Prostate gland (tissue), 2 donors: ENCODE measurements around the gene OTUB2. TPM values are rescaled to one million over a fixed set of nuclear protein-coding genes. Genes with fewer than 3 reads are reported as not detected.

ENCODE experiments used
- DNase-seq: peaks from one replicate; pipeline ENCODE4 v3.0.0-alpha.2; 2019; ENCODE audit warnings: low spot score
- H3K27ac ChIP-seq, 2 donors: fragments of 200-600 bp; sonication (generic); 2 replicates each; pipeline ENCODE4 v1.5.1; 2017 to 2019
- H3K27me3 ChIP-seq: fragments of 200-600 bp; sonication (generic); replicated peaks from 2 replicates; pipeline ENCODE4 v1.5.1; 2019; ENCODE audit not compliant: insufficient read depth
- H3K36me3 ChIP-seq, 2 donors: fragments of 200-600 bp; sonication (generic); 1 replicate in 1 of 2; 2 replicates in 1 of 2; pipeline versions ENCODE4 v1.5.1 to v1.8.1; 2017 to 2019
- H3K4me1 ChIP-seq: fragments of 200-600 bp; sonication (generic); replicated peaks from 2 replicates; pipeline ENCODE4 v1.5.1; 2019
- H3K4me3 ChIP-seq, 2 donors: fragments of 200-600 bp; sonication (generic); 2 replicates each; pipeline ENCODE4 v1.5.1; 2017 to 2019
- H3K9me3 ChIP-seq: fragments of 200-600 bp; sonication (generic); 2 replicates; pipeline ENCODE4 v1.5.1; 2017
- POLR2A ChIP-seq: fragments of 450-650 bp; IDR thresholded peaks from one replicate; pipeline ENCODE4 v1.6.1; 2016; ENCODE audit warnings: antibody characterized with exemption, mild to moderate bottlenecking
- POLR2AphosphoS5 ChIP-seq: sonication (generic); formaldehyde crosslinking; IDR thresholded peaks from one replicate; pipeline ENCODE4 v1.6.1; 2017; ENCODE audit warnings: antibody characterized with exemption
- WGBS: methylation state at CpG from one replicate; pipeline ENCODE4 v1.1.5; 2018; 5-methylcytosine and 5-hydroxymethylcytosine counted together
- intact Hi-C: fragments of 100-400 bp; cut with DNase I; formaldehyde crosslinking; loops from one replicate; pipeline ENCODE4 v1.14.2; 2022
- total RNA-seq, 2 donors: library from RNA; depleted of rRNA; stranded (reverse); fragments of >200 nt; gene quantifications; one replicate each; pipeline ENCODE4 v1.1.0, GENCODE V29; 2016
- TF ChIP-seq, protein P1 (sequence below), 4 experiments: fragments of 200-600 bp in 2 of 4; fragments of 450-650 bp in 2 of 4; sonication (generic) in 2 of 4; IDR thresholded peaks; 1 replicate in 3 of 4; 2 replicates in 1 of 4; pipeline ENCODE4 v1.5.1; 2016 to 2019; ENCODE audit warnings: antibody characterized with exemption in 4 of 4, mild to moderate bottlenecking in 2 of 4, moderate library complexity in 2 of 4

OTUB2 gene
- total RNA-seq, 2 donors from 2014 or later, result 1.5 to 3.0 TPM

DNA sequence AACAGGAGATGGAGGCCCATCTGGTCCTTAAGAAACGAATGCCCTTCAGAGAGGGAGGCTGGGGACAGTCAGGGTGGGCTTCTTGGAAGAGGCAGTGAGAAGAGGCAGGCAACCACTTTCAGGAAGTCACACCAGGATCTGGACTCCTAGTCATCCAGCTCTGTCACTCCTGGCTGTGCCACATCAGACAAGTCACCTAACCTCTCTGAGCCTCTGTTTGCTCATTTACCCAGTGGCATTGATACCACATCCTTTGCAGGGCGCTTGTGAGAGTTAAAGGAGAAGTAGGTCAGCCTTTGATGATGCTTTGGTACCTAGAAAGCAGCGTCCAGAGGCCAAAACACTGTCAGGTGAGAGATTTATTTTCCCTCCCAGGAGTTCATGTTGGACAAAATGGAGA is 17.9 kb upstream of the OTUB2 start:
- Histone ChIP-seq H3K27me3 (no peaks in the 10 kb centered on the region), H3K27ac (no peak overlapping the region), H3K4me1 (no peaks in the 10 kb centered on the region), H3K4me3 (no peak overlapping the region), H3K36me3 (no peaks in the 10 kb centered on the region), H3K9me3 (no peaks in the 10 kb centered on the region)
- no peak for DNase-seq
- intact Hi-C loops, result loop anchor here (10.0 kb wide), 1 partner anchor 223 kb away; the partner anchor contains the start of gene PRIMA1
- 83% methylated on average over 3 of the region's 3 CpGs for WGBS
- TF ChIP-seq, protein P1, sequence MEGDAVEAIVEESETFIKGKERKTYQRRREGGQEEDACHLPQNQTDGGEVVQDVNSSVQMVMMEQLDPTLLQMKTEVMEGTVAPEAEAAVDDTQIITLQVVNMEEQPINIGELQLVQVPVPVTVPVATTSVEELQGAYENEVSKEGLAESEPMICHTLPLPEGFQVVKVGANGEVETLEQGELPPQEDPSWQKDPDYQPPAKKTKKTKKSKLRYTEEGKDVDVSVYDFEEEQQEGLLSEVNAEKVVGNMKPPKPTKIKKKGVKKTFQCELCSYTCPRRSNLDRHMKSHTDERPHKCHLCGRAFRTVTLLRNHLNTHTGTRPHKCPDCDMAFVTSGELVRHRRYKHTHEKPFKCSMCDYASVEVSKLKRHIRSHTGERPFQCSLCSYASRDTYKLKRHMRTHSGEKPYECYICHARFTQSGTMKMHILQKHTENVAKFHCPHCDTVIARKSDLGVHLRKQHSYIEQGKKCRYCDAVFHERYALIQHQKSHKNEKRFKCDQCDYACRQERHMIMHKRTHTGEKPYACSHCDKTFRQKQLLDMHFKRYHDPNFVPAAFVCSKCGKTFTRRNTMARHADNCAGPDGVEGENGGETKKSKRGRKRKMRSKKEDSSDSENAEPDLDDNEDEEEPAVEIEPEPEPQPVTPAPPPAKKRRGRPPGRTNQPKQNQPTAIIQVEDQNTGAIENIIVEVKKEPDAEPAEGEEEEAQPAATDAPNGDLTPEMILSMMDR (IDR thresholded peaks at IDR 0.05), result no peak
- TF ChIP-seq POLR2AphosphoS5, result no peak
- no peak for TF ChIP-seq POLR2A

DNA sequence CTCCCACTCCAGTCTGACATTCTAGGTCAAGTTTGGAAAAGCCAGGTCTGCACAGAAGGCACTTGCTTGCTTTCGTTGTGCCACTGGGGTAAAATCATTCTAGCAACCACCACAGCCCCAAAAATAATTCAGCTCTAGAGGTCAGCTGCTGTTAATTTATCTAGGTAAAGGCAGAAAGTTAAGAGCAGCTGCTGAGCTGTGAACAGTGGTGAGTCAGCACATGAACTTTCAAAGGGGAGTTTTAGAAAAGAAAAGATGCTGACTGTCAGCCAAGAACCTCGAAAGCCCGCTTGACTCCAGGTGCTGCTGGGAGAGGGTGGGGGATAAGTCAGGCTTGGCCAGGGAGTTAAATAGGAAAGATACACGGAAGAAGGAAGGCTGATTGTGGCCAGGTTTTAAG is 16.4 kb upstream of the OTUB2 start:
- intact Hi-C loops, result loop anchor here (10.0 kb wide), 1 partner anchor 225 kb away; the partner anchor contains the start of gene PRIMA1
- Histone ChIP-seq H3K9me3 (no peaks in the 10 kb centered on the region), H3K4me1 (no peaks in the 10 kb centered on the region), H3K36me3 (no peaks in the 10 kb centered on the region), H3K4me3 (no peak overlapping the region), H3K27ac (no peak overlapping the region), H3K27me3 (no peaks in the 10 kb centered on the region)
- no peak for DNase-seq
- 14% methylated on average over 4 of the region's 4 CpGs for WGBS
- TF ChIP-seq POLR2AphosphoS5 (no peak), POLR2A (no peak)
- TF ChIP-seq, protein P1 (IDR thresholded peaks at IDR 0.05), result no peak

DNA sequence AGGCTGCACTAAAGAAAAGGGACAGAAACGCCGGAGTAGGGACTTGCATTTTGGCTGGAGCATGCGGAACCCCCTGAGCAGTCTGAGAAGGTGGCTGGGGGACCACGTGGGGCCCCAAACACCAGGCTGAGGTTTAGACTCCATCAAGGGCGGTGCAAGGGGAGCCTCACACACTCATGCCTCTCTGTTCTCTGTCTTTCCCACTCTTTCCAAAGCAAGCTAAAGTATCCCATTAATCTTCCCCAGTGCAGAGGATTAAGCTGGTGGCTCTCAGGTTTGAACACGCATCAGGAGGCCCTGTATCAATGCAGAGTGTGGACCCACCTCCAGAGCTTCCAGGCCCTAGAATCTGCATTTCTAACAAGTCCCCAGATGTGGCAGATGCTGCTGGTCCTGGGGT is 15.5 kb upstream of the OTUB2 start:
- intact Hi-C loops, result no loop called here
- DNase-seq, result no peak
- H3K4me1 ChIP-seq, result no peaks in the 10 kb centered on the region
- WGBS, result 92% methylated on average over 6 of the region's 6 CpGs
- no peak overlapping the region for H3K27ac ChIP-seq
- H3K9me3 ChIP-seq, result no peaks in the 10 kb centered on the region
- H3K27me3 ChIP-seq, result no peaks in the 10 kb centered on the region
- no peak overlapping the region for H3K4me3 ChIP-seq
- TF ChIP-seq POLR2A, result no peak
- TF ChIP-seq POLR2AphosphoS5, result no peak
- TF ChIP-seq, protein P1 (IDR thresholded peaks at IDR 0.05), result no peak
- H3K36me3 ChIP-seq, result no peaks in the 10 kb centered on the region

DNA sequence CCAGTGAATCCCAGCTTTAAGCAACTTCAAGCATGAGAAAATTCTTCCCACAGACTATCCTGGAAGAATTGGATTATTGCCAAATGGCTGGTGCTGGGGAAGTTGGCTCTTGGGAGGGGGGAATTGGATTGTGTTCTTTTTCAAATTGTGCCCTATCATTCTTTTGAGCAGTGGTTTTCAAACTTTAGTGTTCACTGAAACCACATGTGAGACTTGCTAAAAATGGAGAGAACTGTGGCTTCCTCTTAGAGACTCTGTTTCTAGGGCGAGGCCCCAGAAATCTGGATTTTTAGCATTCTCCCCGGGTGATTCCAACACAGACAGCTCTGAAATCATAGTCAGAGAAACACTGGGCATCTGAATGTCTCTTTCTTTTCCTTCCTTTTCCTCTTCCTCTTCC is 14.3 kb upstream of the OTUB2 start:
- Histone ChIP-seq H3K27me3 (no peaks in the 10 kb centered on the region), H3K36me3 (no peaks in the 10 kb centered on the region), H3K4me1 (no peaks in the 10 kb centered on the region), H3K9me3 (no peaks in the 10 kb centered on the region), H3K27ac (no peak overlapping the region), H3K4me3 (no peak overlapping the region)
- no peak for DNase-seq
- 64% methylated on average over 2 of the region's 2 CpGs for WGBS
- intact Hi-C loops, result no loop called here
- TF ChIP-seq, protein P1 (IDR thresholded peaks at IDR 0.05), result no peak
- no peak for TF ChIP-seq POLR2A
- TF ChIP-seq POLR2AphosphoS5, result no peak

DNA sequence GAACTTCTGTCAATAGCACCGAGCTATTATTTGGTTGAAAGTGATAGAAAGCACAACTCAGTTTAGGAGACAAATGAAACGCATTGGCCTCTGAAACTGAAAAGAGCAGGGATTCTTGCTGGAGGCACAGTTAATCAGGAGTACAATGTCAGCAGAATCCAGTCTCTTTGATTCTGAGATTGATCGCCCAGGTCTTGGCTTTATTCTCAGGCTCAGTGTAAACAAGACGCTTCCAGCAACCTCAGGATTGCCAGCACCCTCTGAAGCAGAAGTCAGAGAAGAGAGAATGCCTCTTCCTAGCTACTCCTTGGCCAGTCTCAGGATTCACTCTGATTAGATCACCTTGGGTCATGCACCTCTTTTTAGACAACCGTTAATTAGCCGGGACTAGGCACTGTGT is 11.8 kb upstream of the OTUB2 start:
- WGBS, result 39% methylated on average over 6 of the region's 6 CpGs
- intact Hi-C loops, result no loop called here

More for the DNA sequence above, 11.8 kb upstream of the OTUB2 start:
- Histone ChIP-seq H3K36me3 (no peaks in the 10 kb centered on the region), H3K4me3 (no peak overlapping the region), H3K4me1 (no peaks in the 10 kb centered on the region), H3K9me3 (no peaks in the 10 kb centered on the region), H3K27me3 (no peaks in the 10 kb centered on the region), H3K27ac (no peak overlapping the region)
- DNase-seq, result no peak
- TF ChIP-seq POLR2A (no peak), POLR2AphosphoS5 (no peak)
- TF ChIP-seq, protein P1 (IDR thresholded peaks at IDR 0.05), result no peak
